GM18526 (cell line): ENCODE measurements around the gene CEP162.

Source experiments
- POLR2A ChIP-seq: IDR thresholded peaks from 3 replicates; pipeline ENCODE4 v1.6.1; 2011; ENCODE audit not compliant: insufficient read length; ENCODE audit errors: extremely low read depth

CEP162 gene

GRCh38 chr6:84107495-84107894, 119.9 kb downstream of the CEP162 start:
- no peak for TF ChIP-seq POLR2A

GRCh38 chr6:84103029-84103428, 124.4 kb downstream of the CEP162 start:
- TF ChIP-seq POLR2A, result no peak

DNA sequence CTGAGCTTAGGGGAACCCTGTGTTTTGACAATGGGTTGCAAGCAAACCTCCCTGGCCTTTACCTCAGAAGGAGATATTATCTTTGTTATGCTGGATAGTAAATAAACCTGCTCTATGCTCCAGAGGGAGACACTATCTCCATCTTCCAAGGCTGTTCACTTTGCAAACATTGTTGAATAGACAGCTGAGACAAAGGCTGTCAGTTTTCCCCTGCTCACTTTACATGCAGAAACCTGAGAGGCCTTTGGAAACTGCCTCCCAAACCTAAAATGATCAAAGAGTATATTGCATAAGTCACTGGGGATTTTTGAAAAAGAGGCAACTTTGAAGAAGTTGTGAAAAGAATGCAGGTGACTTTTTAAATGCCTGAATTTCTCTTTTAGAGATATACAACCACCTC, 132.3 kb downstream of the CEP162 start:
- TF ChIP-seq POLR2A, result no peak

GRCh38 chr6:84093441-84094435, 133.7 kb downstream of the CEP162 start:
- no peak for TF ChIP-seq POLR2A

DNA sequence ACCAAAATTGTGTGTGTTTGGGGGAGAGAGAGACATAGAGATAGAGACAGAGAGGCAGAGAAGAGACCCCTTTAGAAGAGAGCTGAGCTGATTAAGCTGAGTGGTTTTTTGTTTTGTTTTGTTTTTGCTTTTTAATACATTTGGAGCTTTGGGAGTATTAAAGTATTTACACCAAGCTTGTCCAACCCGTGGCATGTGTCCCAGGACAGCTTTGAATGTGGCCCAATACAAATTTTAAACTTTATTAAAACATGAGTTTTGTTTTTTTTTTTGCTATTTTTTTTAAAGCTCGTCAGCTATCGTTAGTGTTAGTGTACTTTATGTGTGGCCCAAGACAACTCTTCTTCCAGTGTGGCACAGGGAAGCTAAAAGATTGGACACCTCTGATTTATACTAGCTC, 137.9 kb downstream of the CEP162 start:
- TF ChIP-seq POLR2A, result no peak

DNA sequence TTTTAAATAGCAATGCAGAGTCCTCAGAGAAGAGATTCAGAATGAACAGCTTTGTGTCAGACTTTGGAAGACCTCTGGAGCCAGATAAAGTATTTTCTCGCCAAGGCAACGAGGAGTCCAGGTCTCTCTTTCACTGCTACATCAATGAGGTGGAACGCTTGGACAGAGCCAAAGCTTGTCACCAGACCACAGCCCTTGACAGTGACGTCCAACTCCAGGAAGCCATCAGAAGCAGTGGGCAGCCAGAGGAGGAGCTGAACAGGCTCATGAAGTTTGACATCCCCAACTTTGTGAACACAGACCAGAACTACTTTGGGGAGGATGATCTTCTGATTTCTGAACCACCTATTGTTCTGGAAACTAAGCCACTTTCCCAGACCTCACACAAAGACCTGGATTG, 138.4 kb downstream of the CEP162 start:
- no peak for TF ChIP-seq POLR2A

- no peak for TF ChIP-seq POLR2A
These were observed 140.7 kb downstream of the CEP162 start for GRCh38 chr6:84086545-84087429.

DNA sequence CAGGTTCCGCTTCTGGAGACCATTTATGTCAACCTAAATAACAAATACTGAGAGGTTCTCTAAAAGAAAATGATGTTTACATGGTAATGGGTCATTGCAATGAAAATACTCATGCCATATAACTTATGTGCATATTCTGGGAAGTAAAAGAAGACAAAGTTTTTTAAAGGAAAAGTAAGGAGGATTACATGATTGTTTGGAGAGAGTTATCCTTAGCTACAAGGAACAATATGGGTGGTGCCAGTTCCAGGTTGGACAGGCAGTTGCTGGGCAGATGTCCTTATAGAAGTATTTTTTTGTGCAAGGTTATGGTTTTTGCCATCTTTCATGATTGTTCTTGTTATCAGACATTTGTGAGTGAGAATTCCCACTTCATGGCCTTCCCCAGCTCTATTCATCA, 141.4 kb downstream of the CEP162 start:
- no peak for TF ChIP-seq POLR2A

DNA sequence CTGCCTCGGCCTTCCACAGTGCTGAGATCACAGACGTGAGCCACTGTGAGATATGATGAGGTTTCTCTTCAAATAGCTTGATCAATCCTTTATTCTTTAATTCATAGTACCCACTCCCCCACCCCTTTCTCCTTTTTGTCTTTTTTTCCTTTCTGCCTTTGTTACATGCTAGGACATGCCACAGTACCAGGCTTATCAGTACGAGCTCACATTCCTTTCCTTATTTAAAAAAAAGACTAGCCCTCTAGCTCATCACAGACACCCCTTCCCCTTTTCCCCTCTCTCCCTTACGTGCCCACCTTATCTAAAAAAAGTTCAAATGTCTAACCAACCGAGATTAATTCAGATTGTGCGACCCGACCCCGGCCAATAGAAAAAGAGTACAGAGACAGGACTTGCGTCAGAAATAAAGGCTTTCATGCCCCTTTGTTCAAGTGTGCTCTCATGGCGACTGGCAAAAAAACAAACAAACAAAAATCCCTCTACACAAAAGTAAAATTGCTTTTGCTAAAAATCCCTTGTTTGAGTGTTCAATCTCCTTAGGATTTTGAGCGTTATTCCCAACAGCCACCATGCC, 144.7 kb downstream of the CEP162 start:
- TF ChIP-seq POLR2A, result no peak

DNA sequence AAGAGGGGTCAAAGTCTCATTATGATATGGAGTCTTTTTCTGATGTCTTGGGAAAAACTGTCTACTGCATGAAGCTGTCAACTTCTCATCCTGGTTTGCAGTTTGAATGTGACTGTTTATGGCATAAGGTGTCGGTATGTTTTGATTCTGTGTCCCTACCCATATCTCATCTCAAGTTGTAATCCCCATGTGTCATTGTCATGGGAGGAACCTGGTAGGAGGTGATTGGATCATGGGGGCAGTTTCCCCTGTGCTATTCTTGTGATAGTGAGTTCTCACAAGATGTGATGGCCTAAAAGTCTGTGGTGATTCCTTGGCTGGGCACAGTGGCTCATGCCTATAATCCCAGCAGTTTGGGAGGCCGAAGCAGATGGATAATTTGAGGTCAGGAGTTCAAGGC, 146.2 kb downstream of the CEP162 start:
- no peak for TF ChIP-seq POLR2A

- TF ChIP-seq POLR2A, result no peak
These were observed 149.1 kb downstream of the CEP162 start for GRCh38 chr6:84078335-84078734.

DNA sequence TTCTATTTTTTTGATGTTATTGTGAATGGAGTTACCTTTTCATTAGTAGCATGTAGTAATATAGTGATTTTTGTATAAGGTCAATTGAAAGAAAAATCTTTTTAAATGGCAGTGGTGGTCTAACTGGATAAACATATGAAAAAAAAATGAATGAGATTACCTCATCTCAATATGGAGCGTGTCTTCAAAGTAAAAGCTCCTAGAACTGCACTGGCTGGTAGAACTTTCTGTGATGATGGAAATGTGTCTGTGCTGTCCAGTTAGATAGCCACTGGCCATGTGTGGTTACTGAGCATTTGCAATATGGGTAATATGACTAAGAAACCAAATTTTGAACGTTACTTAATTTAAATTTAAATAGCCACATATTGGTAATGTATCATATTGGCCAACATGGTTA, 149.8 kb downstream of the CEP162 start:
- TF ChIP-seq POLR2A, result no peak

DNA sequence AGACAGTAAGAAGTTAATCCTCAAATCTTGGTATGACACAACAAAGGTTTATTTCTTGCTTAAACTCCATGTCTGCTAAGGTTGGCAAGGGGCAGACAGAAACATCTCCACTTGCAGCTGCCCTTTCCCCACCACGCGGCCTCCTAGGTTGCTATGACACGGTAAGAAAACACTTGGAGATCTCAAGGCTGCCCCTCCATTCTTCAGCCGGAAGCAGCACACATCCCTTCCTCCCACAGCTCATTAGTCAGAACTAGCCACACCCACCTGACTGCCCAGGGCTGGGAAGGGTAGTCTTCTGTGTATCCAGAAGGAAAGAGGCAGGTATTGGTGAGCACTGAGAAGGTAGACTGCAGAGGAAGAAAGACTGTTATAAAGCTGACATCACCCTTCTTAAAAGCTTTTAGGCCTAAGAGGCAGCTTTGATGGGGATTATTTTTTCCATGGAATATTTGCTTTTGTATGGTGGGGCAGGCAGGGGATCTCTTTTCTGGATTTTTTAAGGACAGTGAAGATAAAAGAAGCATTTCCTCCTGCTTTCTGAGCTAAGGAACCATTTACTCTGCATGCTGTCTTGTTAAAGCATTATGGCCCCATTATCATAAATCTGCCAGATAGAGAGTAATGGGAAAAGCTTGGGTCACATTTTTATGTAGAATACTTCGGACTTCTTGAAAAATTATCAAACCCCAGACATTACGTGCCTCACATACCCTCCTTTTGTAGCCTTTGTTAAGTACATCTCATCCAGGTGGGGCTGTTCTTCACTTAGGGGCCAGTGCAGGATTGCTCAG, 152.3 kb downstream of the CEP162 start:
- no peak for TF ChIP-seq POLR2A
